ENCODE measurements around the gene RUVBL1.

RUVBL1 gene

GRCh38 chr3:128066676-128067075 lies 56.9 kb downstream of the RUVBL1 start:
- no peak for DNase-seq (ENCODE audit: low spot score)

- DNase-seq (ENCODE audit: low spot score): no peak
These were observed 57.5 kb downstream of the RUVBL1 start for GRCh38 chr3:128066114-128066513.

GRCh38 chr3:128064962-128065361 lies 58.6 kb downstream of the RUVBL1 start:
- DNase-seq (ENCODE audit: low spot score): no peak

GRCh38 chr3:128063865-128064264 lies 59.7 kb downstream of the RUVBL1 start:
- DNase-seq (ENCODE audit: low spot score): no peak

GRCh38 chr3:128062033-128062745 lies 61.4 kb downstream of the RUVBL1 start:
- DNase-seq (ENCODE audit: low spot score): no peak

- DNase-seq (ENCODE audit: low spot score): no peak
These were observed 62.9 kb downstream of the RUVBL1 start for GRCh38 chr3:128060473-128061381.

- no peak for DNase-seq (ENCODE audit: low spot score)
These were observed 67.4 kb downstream of the RUVBL1 start for GRCh38 chr3:128056258-128056657.

GRCh38 chr3:128054367-128054766 lies 69.2 kb downstream of the RUVBL1 start:
- no peak for DNase-seq (ENCODE audit: low spot score)

GRCh38 chr3:128053614-128054013 lies 70.0 kb downstream of the RUVBL1 start:
- no peak for DNase-seq (ENCODE audit: low spot score)

GRCh38 chr3:128052595-128053351 lies 70.8 kb downstream of the RUVBL1 start:
- DNase-seq (ENCODE audit: low spot score): no peak

GRCh38 chr3:128051837-128052594 lies 71.6 kb downstream of the RUVBL1 start, which contains the start of gene SEC61A1:
Gene SEC61A1 (plus strand): TSS chr3:128052437. CDS start chr3:128052553, 116 bp downstream.
- peak; percentile 94 for DNase-seq (ENCODE audit: low spot score)

- DNase-seq (ENCODE audit: low spot score): peak; percentile 44
These were observed 72.2 kb downstream of the RUVBL1 start for GRCh38 chr3:128051459-128051836.

- no peak for DNase-seq (ENCODE audit: low spot score)
These were observed 73.0 kb downstream of the RUVBL1 start for GRCh38 chr3:128050597-128050996.

- DNase-seq (ENCODE audit: low spot score): no peak
These were observed 82.3 kb downstream of the RUVBL1 start for GRCh38 chr3:128041344-128041743.

- DNase-seq (ENCODE audit: low spot score): no peak
These were observed 83.0 kb downstream of the RUVBL1 start for GRCh38 chr3:128040660-128041059.

GRCh38 chr3:128040041-128040440 lies 83.6 kb downstream of the RUVBL1 start:
- no peak for DNase-seq (ENCODE audit: low spot score)

- no peak for DNase-seq (ENCODE audit: low spot score)
These were observed 87.5 kb downstream of the RUVBL1 start for GRCh38 chr3:128036119-128036518.

GRCh38 chr3:128033102-128033501 lies 90.5 kb downstream of the RUVBL1 start:
- no peak for DNase-seq (ENCODE audit: low spot score)
